ES-I3 (cell line): ENCODE measurements around the gene FAM222B.
A peak's percentile ranks its signal among the peaks of the same experiment; 100 is the strongest.
"Not testable (repeated sequence)": the region's sequence is repeated elsewhere in the genome, so short reads cannot be mapped to it uniquely, and the experiment has no call there.

ENCODE experiments used
- H3K36me3 ChIP-seq: 2 replicates; pipeline ENCODE4 v1.6.1; 2013; ENCODE audit warnings: mild to moderate bottlenecking, low read length, control low read depth, moderate library complexity; ENCODE audit not compliant: insufficient read depth
- H3K4me1 ChIP-seq: 2 replicates; pipeline ENCODE4 v1.6.1; 2013; ENCODE audit warnings: mild to moderate bottlenecking, control low read depth, low read length; ENCODE audit not compliant: insufficient read depth
- H3K9ac ChIP-seq: 2 replicates; pipeline ENCODE4 v1.6.1; 2013; ENCODE audit warnings: low read depth, mild to moderate bottlenecking, low read length, moderate library complexity
- H3K9me3 ChIP-seq: 2 replicates; pipeline ENCODE4 v1.6.1; 2013; ENCODE audit warnings: mild to moderate bottlenecking, low read length, moderate library complexity; ENCODE audit not compliant: control insufficient read depth, insufficient read depth

Gene FAM222B

GRCh38 chr17:28744104-28744971 lies 98.3 kb downstream of the FAM222B start:
- H3K36me3 ChIP-seq = peaks cover 24% of the 10 kb centered on the region
- no peaks in the 10 kb centered on the region for H3K9me3 ChIP-seq
- H3K9ac ChIP-seq = peak overlapping the region; percentile 96
- peaks cover 18% of the 10 kb centered on the region; the same call in 1 of the 2 replicates for H3K4me1 ChIP-seq

DNA sequence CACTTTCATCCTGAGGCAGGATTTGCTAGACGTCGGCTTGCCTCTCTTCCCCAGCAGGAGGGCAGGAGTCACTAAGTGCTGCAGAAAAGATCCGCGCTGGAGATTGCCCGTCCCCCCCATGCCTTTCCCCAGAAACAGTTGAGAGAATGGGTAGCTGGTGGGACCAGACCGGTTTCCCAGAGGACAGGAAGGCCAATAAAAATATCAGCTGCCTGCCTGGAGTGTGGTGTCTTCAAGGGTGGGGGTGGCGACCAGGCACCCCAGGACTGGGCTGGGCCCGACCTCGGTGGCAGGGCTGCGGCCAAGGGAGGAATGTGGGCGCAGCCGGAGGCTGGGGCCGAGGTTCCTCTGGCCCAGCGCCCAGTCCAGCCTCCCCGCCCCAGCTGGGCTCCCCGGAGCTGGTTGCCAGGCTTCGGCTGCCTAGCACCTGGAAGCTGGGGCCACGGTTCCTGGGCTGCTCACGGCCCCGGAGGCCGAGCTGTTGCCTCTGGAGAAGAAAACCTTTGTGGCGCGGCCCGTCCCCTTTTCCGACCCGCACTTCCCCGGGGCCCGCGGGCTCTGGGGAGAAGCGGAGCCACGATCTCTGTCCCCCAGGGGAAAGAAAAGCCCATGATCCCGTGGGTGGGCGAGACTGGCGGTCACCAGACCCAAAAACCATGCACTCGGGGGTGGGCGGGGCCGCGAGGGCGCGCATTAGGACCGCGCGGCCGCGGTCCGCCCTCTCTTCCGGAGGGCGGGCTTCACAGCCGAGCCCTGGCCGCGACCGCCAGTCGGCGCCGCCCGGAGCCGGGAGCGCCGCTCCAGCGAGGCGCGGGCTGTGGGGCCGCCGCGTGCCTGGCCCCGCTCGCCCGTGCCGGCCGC lies 99.1 kb downstream of the FAM222B start, which contains the start of gene TRAF4:
TSS of gene TRAF4 (plus strand) at position 769 of the 861 bp plus-strand sequence. CDS start 102 bp downstream, outside the sequence.
- H3K36me3 ChIP-seq = peaks cover 24% of the 10 kb centered on the region
- peaks cover 18% of the 10 kb centered on the region; the same call in 1 of the 2 replicates for H3K4me1 ChIP-seq
- no peaks in the 10 kb centered on the region for H3K9me3 ChIP-seq
- peak within 1 kb of the TSS; percentile 96 for H3K9ac ChIP-seq

- Histone ChIP-seq H3K9me3 (no peaks in the 10 kb centered on the region), H3K4me1 (peaks cover 15% of the 10 kb centered on the region; the same call in 1 of the 2 replicates), H3K9ac (no peak overlapping the region), H3K36me3 (peaks cover 7% of the 10 kb centered on the region)
Measured at GRCh38 chr17:28741358-28742349, 100.9 kb downstream of the FAM222B start.

DNA sequence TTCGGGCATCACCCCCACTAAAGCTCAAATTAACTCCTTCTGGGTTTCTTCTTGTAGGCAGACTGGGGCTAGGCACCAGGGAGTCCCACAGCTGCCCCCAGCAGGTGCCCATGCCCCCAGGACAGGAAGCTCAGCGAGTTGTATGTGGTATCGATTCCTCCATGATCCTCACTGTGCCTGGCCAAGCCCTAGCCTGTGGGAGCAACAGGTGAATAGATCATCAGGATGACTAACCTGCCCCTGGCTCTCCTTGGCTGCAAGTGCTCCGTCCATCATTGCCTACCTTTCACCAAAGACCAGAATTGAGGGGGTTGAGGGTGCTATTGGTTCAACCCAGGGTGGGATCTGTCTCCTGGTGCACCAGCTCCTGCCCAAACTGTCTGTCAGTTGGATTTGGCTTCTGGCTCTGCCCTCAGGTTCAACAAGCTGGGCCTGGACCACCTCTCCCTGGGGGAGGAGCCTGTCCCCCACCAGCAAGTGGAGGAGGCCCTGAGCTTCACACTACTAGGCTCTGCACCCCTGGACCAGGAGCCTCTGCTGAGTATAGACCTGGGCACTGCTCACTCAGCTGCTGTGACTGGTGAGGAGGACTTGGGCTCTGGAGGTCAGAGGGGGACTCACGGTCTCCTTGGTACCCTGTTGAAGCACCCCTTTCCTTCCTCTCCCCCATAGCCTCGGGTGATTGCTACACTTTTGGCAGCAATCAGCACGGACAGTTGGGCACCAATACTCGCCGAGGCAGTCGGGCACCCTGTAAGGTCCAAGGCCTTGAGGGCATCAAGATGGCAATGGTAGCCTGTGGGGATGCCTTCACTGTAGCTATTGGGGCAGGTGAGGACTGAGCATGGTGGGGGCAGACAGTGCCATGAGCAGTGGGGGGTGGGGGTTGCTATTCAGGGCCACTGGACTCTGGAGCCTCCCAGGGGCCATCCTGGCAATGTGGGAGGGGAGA lies 101.9 kb downstream of the FAM222B start:
- no peaks in the 10 kb centered on the region for H3K9me3 ChIP-seq
- no peak overlapping the region for H3K9ac ChIP-seq
- peaks cover 7% of the 10 kb centered on the region; the same call in 1 of the 2 replicates for H3K4me1 ChIP-seq
- H3K36me3 ChIP-seq = peaks cover 3% of the 10 kb centered on the region; the same call in 1 of the 2 replicates

GRCh38 chr17:28738680-28739384 lies 103.8 kb downstream of the FAM222B start:
- Histone ChIP-seq H3K9me3 (no peaks in the 10 kb centered on the region), H3K36me3 (peaks cover 5% of the 10 kb centered on the region; the same call in 1 of the 2 replicates), H3K9ac (no peak overlapping the region), H3K4me1 (peaks cover 7% of the 10 kb centered on the region; the same call in 1 of the 2 replicates)

GRCh38 chr17:28737770-28738679 lies 104.6 kb downstream of the FAM222B start:
- peaks cover 5% of the 10 kb centered on the region; the same call in 1 of the 2 replicates for H3K36me3 ChIP-seq
- peaks cover 7% of the 10 kb centered on the region; the same call in 1 of the 2 replicates for H3K4me1 ChIP-seq
- H3K9ac ChIP-seq = no peak overlapping the region
- H3K9me3 ChIP-seq = no peaks in the 10 kb centered on the region

DNA sequence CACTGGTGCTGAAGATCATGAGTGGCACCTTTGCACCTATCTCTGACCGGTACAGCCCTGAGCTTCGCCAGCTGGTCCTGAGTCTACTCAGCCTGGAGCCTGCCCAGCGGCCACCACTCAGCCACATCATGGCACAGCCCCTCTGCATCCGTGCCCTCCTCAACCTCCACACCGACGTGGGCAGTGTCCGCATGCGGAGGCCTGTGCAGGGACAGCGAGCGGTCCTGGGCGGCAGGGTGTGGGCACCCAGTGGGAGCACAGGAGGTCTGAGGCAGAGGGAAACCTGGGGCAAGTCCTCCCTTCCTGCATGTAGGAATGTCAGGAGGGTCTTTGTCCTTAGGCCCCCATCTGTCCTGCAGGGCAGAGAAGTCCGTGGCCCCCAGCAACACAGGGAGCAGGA lies 105.3 kb downstream of the FAM222B start:
- Histone ChIP-seq H3K9ac (no peak overlapping the region), H3K36me3 (peaks cover 5% of the 10 kb centered on the region; the same call in 1 of the 2 replicates), H3K4me1 (peaks cover 6% of the 10 kb centered on the region; the same call in 1 of the 2 replicates), H3K9me3 (no peaks in the 10 kb centered on the region)

GRCh38 chr17:28735913-28736769 lies 106.4 kb downstream of the FAM222B start:
- H3K9me3 ChIP-seq, H3K9ac ChIP-seq, H3K36me3 ChIP-seq, H3K4me1 ChIP-seq: not testable (repeated sequence)

GRCh38 chr17:28735242-28735722 lies 107.3 kb downstream of the FAM222B start:
- H3K9me3 ChIP-seq = no peaks in the 10 kb centered on the region
- H3K9ac ChIP-seq = no peak overlapping the region
- peaks cover 5% of the 10 kb centered on the region; the same call in 1 of the 2 replicates for H3K36me3 ChIP-seq
- H3K4me1 ChIP-seq = no peaks in the 10 kb centered on the region

DNA sequence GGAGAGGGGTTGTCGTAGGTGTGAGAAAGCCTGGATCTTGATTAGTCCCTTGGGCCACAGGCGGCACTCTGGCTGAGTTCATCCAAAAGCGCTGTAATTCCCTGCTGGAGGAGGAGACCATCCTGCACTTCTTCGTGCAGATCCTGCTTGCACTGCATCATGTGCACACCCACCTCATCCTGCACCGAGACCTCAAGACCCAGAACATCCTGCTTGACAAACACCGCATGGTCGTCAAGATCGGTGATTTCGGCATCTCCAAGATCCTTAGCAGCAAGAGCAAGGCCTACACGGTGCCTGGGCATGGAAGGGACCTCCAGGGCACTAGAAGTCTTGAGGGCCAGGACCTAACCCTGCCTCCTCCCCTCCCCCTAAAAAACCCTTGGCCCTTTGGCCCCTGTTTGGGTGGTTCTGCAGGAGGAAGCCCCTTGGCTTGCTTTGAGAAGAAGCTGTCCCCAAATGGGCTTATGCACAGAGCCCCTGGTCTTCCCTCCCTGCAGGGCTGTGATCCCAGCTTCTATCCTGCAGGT lies 107.8 kb downstream of the FAM222B start:
- H3K9ac ChIP-seq = no peak overlapping the region
- no peaks in the 10 kb centered on the region; the same call in 1 of the 2 replicates for H3K4me1 ChIP-seq

More for the DNA sequence above, 107.8 kb downstream of the FAM222B start:
- Histone ChIP-seq H3K9me3 (no peaks in the 10 kb centered on the region), H3K36me3 (peaks cover 5% of the 10 kb centered on the region; the same call in 1 of the 2 replicates)
